ENCODE measurements around the gene RARA.
"Not testable (repeated sequence)": the region's sequence is repeated elsewhere in the genome, so short reads cannot be mapped to it uniquely, and the experiment has no call there.

The RARA gene

DNA sequence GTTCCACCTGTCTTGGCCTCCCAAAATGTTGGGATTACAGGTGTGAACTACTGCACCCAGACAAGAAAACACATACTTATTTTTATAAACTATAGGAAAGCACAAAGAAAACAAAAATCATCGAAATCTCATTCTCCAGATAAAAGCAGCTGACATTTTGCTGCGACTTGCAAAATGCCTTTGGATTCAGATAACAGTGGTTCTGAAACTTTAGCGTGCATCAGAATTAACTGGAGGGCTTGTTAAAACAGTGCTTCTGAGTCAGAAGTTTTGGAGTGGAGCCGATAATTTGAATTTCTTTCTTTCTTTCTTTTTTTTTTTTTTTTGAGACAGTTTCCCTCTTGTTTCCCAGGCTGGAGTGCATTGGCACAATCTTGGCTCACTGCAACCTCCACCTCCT, 73.3 kb downstream of the RARA start:
- DNase-seq: no peak

DNA sequence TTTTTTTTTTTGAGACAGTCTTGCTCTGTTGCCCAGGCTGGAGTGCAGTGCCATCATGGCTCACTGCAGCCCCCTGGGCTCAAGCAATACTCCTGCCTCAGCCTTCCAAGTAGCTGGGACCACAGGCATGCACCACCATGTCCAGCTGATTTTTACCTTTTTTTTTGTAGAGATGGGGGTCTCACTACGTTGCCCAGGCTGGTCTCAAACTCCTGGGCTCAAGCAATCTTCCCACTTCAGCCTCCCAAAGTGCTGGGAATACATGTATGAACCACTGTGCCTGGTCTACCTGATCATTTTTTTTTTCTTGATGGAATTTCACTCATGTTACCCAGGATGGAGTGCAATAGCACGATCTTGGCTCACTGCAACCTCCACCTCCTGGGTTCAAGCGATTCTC, 77.6 kb downstream of the RARA start:
- not testable (repeated sequence) for DNase-seq

DNA sequence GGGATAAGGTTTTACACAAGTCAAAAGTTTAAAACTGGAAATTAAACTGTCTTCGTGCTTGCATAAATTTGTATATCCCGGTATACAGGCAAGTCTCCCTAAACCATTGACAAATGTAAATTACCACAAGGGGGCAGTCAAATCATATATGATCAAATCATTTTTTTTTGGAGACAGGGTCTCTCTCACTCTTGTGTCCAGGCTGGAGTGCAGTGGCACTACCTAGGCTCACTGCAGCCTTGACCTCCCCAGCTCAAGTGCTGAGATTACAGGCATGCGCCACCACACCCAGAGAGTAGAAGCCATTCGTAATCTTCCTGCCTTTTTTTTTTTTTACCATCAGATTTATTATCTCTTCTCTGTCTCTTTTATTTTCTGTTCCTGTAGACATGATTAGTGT, 90.2 kb downstream of the RARA start:
- DNase-seq: no peak

DNA sequence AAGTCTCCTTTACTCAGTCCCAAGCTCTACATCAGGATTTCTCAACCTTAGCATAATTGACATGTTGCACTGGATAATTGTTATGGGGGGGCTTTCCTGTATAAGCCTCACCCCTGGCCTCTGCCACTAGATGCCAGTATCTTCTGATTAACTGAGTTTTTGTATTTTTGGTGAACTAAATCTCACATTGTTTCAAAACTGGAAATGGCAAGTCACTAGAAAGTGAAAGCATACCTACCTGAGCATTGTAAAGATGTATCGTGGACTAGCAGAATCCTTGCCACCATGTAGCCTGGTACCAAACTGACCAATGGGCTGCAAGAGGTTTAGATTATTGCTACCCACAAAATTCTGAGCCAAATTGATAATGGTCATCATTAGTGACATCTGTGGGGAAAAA, 93.7 kb downstream of the RARA start:
- DNase-seq: no peak

DNA sequence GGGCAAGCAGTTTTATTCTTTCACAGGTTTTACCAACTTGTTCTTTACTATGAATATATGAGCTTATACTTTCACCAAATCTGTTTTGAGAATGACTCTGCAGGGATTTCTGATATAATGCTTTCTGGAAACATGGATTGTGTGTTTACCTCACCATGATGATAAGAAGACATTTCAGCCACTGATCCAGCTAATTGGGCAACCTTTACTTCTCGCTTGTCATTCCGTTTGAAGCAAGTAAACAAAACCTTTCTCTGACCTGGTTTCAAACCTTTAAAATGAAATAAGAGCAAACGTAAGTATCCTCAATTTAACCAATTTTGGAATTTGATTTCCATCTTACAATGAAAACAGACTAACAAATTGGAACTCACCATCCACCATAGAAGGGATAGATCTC, 95.0 kb downstream of the RARA start:
- DNase-seq: no peak
